Loucy (cell line): ENCODE results near the gene RPL13.

ENCODE experiments used
- H2AFZ ChIP-seq: fragments of 200-600 bp; sonication (generic); 2 replicates; pipeline ENCODE4 v1.6.0; 2016; ENCODE audit warnings: antibody characterized with exemption, mild to moderate bottlenecking, low read length, moderate library complexity
- H3F3A ChIP-seq: fragments of 200-600 bp; 2 replicates; pipeline ENCODE4 v1.6.0; 2016; ENCODE audit warnings: antibody characterized with exemption, low read depth, mild to moderate bottlenecking
- H3K27me3 ChIP-seq: fragments of 200-600 bp; sonication (generic); 2 replicates; pipeline ENCODE4 v1.6.1; 2014; ENCODE audit warnings: low read length, mild to moderate bottlenecking; ENCODE audit not compliant: insufficient read depth, poor library complexity, severe bottlenecking
- H3K36me3 ChIP-seq: fragments of 200-600 bp; sonication (generic); 2 replicates; pipeline ENCODE4 v1.6.1; 2016; ENCODE audit warnings: low read length; ENCODE audit not compliant: insufficient read depth
- H3K4me1 ChIP-seq: fragments of 200-600 bp; sonication (generic); 2 replicates; pipeline ENCODE4 v1.5.1; 2014; ENCODE audit warnings: low read length, mild to moderate bottlenecking; ENCODE audit not compliant: insufficient read depth, poor library complexity, severe bottlenecking
- H3K4me2 ChIP-seq: fragments of 200-600 bp; sonication (generic); 2 replicates; pipeline ENCODE4 v1.6.0; 2014; ENCODE audit warnings: antibody characterized with exemption, low read length, low read depth, mild to moderate bottlenecking; ENCODE audit not compliant: poor library complexity, severe bottlenecking
- H3K4me3 ChIP-seq: fragments of 200-600 bp; sonication (generic); 2 replicates; pipeline ENCODE4 v1.5.1; 2014; ENCODE audit warnings: low read length, mild to moderate bottlenecking, mixed read lengths; ENCODE audit not compliant: poor library complexity, severe bottlenecking
- H3K79me2 ChIP-seq: fragments of 200-600 bp; sonication (generic); 2 replicates; pipeline ENCODE4 v1.6.1; 2014; ENCODE audit warnings: low read length; ENCODE audit not compliant: insufficient read depth
- H3K9ac ChIP-seq: fragments of 200-600 bp; sonication (generic); 2 replicates; pipeline ENCODE4 v1.6.0; 2014; ENCODE audit warnings: mild to moderate bottlenecking, low read depth, low read length, moderate library complexity; ENCODE audit not compliant: poor library complexity, severe bottlenecking
- H3K9me2 ChIP-seq: fragments of 200-600 bp; sonication (generic); replicated peaks from 2 replicates; pipeline ENCODE4 v1.6.1; 2016; ENCODE audit warnings: low read depth, low read length, mixed read lengths
- H3K9me3 ChIP-seq: fragments of 200-600 bp; sonication (generic); 2 replicates; pipeline ENCODE4 v1.6.1; 2014; ENCODE audit warnings: mild to moderate bottlenecking, antibody characterized with exemption, low read length, low read depth; ENCODE audit not compliant: insufficient read depth
- H4K20me1 ChIP-seq: fragments of 200-600 bp; sonication (generic); 2 replicates; pipeline ENCODE4 v1.6.0; 2014; ENCODE audit warnings: antibody characterized with exemption, low read length, mild to moderate bottlenecking; ENCODE audit not compliant: insufficient read depth, poor library complexity, severe bottlenecking
- EZH2phosphoT487 ChIP-seq: fragments of 200-600 bp; IDR thresholded peaks from 2 replicates; pipeline ENCODE4 v1.6.1; 2018; ENCODE audit warnings: antibody characterized with exemption, mild to moderate bottlenecking, moderate library complexity, borderline replicate concordance
- TF ChIP-seq, protein P1 (sequence below): fragments of 200-600 bp; sonication (generic); conservative IDR thresholded peaks from 2 replicates; pipeline ENCODE4 v1.5.1; 2014; ENCODE audit warnings: mild to moderate bottlenecking, antibody characterized with exemption, low read length

RPL13 gene

DNA sequence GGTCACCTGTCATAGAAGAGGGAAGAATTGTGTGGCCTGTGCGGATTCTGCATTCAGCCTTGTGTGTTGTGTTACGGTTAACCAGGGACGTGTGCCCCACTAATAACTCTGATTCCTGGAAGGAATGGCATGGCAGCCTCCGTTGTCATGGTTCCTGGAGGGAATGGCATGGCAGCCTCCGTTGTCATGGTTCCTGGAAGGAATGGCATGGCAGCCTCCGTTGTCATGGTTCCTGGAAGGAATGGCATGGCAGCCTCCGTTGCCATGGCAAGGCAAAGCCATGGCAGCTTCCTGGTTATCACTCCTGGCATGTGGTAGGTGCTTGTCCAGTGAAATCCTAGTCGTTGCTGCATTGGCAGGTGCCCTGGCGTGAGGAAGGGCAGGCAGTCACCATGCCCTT lies 43.4 kb upstream of the RPL13 start:
- no peaks in the 10 kb centered on the region for H3K9me2 ChIP-seq
- H3K4me1 ChIP-seq: no peaks in the 10 kb centered on the region
- H4K20me1 ChIP-seq: no peaks in the 10 kb centered on the region
- H3K27me3 ChIP-seq: no peaks in the 10 kb centered on the region
- H2AFZ ChIP-seq: no peak overlapping the region
- no peaks in the 10 kb centered on the region for H3K9me3 ChIP-seq
- no peaks in the 10 kb centered on the region for H3F3A ChIP-seq
- H3K9ac ChIP-seq: no peak overlapping the region
- no peak for TF ChIP-seq EZH2phosphoT487
- TF ChIP-seq, protein P1, sequence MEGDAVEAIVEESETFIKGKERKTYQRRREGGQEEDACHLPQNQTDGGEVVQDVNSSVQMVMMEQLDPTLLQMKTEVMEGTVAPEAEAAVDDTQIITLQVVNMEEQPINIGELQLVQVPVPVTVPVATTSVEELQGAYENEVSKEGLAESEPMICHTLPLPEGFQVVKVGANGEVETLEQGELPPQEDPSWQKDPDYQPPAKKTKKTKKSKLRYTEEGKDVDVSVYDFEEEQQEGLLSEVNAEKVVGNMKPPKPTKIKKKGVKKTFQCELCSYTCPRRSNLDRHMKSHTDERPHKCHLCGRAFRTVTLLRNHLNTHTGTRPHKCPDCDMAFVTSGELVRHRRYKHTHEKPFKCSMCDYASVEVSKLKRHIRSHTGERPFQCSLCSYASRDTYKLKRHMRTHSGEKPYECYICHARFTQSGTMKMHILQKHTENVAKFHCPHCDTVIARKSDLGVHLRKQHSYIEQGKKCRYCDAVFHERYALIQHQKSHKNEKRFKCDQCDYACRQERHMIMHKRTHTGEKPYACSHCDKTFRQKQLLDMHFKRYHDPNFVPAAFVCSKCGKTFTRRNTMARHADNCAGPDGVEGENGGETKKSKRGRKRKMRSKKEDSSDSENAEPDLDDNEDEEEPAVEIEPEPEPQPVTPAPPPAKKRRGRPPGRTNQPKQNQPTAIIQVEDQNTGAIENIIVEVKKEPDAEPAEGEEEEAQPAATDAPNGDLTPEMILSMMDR: no peak
- no peak overlapping the region for H3K4me2 ChIP-seq
- no peaks in the 10 kb centered on the region for H3K79me2 ChIP-seq
- no peaks in the 10 kb centered on the region; the same call in 1 of the 2 replicates for H3K36me3 ChIP-seq
- no peak overlapping the region for H3K4me3 ChIP-seq

DNA sequence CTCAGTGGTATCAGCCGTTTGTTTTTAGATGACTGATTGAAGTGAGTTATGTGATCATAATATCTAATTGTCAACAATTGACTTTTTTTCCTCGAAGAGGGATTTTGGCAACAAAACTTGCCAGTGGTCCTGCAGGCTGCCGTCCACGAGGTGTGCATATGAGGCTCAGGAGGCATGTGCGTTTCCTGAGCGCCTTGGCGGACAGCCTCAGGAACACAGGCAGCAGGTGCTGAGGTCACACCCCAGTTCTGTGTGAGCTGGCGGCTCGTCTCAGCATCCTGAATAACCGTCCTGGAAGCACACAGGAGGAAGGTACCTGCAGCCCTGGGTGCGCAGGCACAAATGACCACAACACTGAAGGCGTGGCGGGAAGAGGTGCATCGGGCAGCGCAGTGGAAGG lies 40.6 kb upstream of the RPL13 start:
- H3K79me2 ChIP-seq: no peaks in the 10 kb centered on the region
- no peaks in the 10 kb centered on the region for H3K9me2 ChIP-seq
- H3K9ac ChIP-seq: no peak overlapping the region
- no peak overlapping the region for H3K4me2 ChIP-seq
- H3K4me3 ChIP-seq: no peak overlapping the region
- H3K36me3 ChIP-seq: no peaks in the 10 kb centered on the region; the same call in 1 of the 2 replicates
- H3K9me3 ChIP-seq: no peaks in the 10 kb centered on the region
- no peaks in the 10 kb centered on the region for H4K20me1 ChIP-seq
- no peaks in the 10 kb centered on the region for H3F3A ChIP-seq
- no peaks in the 10 kb centered on the region for H3K27me3 ChIP-seq
- H2AFZ ChIP-seq: no peak overlapping the region
- H3K4me1 ChIP-seq: no peaks in the 10 kb centered on the region
- TF ChIP-seq, protein P1: no peak
- TF ChIP-seq EZH2phosphoT487: no peak

DNA sequence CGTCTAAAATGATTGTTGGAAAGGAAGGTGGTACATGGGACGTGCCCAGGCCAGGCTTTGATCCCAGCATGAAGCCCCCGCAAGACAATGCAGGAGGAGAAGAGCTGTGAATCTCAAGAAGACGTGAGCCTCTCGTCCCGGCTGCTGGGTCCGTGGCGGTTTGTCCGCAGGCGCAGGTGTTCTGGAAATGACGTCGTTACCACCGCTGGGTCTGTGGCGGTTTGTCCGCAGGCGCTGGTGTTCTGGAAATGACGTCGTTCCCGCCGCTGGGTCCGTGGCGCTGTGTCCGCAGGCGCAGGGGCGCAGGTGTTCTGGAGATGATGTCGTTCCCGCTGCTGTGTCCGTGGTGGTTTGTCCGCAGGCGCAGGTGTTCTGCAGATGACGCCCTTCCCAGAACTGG lies 38.2 kb upstream of the RPL13 start:
- Histone ChIP-seq H3K9me3 (no peaks in the 10 kb centered on the region), H3K4me3 (no peak overlapping the region), H3K27me3 (no peaks in the 10 kb centered on the region), H2AFZ (no peak overlapping the region), H3K4me2 (no peak overlapping the region), H3K9me2 (no peaks in the 10 kb centered on the region), H3K36me3 (peaks cover 7% of the 10 kb centered on the region; the same call in 1 of the 2 replicates), H3K79me2 (no peaks in the 10 kb centered on the region), H3K4me1 (no peaks in the 10 kb centered on the region), H3K9ac (no peak overlapping the region), H4K20me1 (no peaks in the 10 kb centered on the region), H3F3A (no peaks in the 10 kb centered on the region)
- no peak for TF ChIP-seq EZH2phosphoT487
- TF ChIP-seq, protein P1: no peak
